Ovary (tissue), 9 donors: ENCODE results near the gene ZNF841. TPM values are rescaled to one million over a fixed set of nuclear protein-coding genes. Genes with fewer than 3 reads are reported as not detected.
A peak's percentile ranks its signal among the peaks of the same experiment; 100 is the strongest.

ENCODE experiments used
- DNase-seq, 5 donors: peaks; one replicate each; pipeline ENCODE4 v3.0.0-alpha.2; 2019 to 2020
- H3K27ac ChIP-seq, 2 donors: fragments of 200-600 bp; one replicate each; pipeline versions ENCODE4 v1.5.1 to v1.8.0; 2019 to 2022
- H3K27me3 ChIP-seq: fragments of 200-600 bp; one replicate; pipeline ENCODE4 v1.8.0; 2022
- H3K36me3 ChIP-seq: fragments of 200-600 bp; sonication (generic); one replicate; pipeline ENCODE4 v1.5.1; 2019
- H3K4me1 ChIP-seq: one replicate; pipeline ENCODE4 v1.8.1; 2013; ENCODE audit warnings: mild to moderate bottlenecking, moderate library complexity; ENCODE audit not compliant: insufficient read depth
- H3K4me3 ChIP-seq: fragments of 200-600 bp; sonication (generic); one replicate; pipeline ENCODE4 v1.5.1; 2017
- H3K9me3 ChIP-seq, 2 donors: fragments of 200-600 bp in 1 of 2; sonication (generic) in 1 of 2; one replicate each; pipeline versions ENCODE4 v1.5.1 to v1.8.1; 2013 to 2019; ENCODE audit warnings: mild to moderate bottlenecking in 1 of 2, moderate library complexity in 1 of 2
- CTCF ChIP-seq, 3 donors: fragments of 450-650 bp in 2 of 3; fragments of 200-600 bp in 1 of 3; IDR thresholded peaks; one replicate each; pipeline versions ENCODE4 v1.5.1 to v1.8.0; 2016 to 2022; ENCODE audit warnings: antibody characterized with exemption in 3 of 3, mild to moderate bottlenecking in 1 of 3
- EP300 ChIP-seq: sonication (generic); formaldehyde crosslinking; IDR thresholded peaks from one replicate; pipeline ENCODE4 v1.6.1; 2017; ENCODE audit warnings: antibody characterized with exemption
- POLR2A ChIP-seq: fragments of 450-650 bp; IDR thresholded peaks from one replicate; pipeline ENCODE4 v1.6.1; 2017; ENCODE audit warnings: antibody characterized with exemption, mild to moderate bottlenecking, moderate library complexity
- WGBS, 3 donors: extraction: QIAGEN DNeasy Blood & Tissue Kit in 1 of 3; methylation state at CpG; one replicate each; pipeline versions ENCODE4 v1.1.5 to v1.1.7; 2013 to 2017; 5-methylcytosine and 5-hydroxymethylcytosine counted together
- intact Hi-C, 4 donors: fragments of 100-400 bp; cut with DNase I; formaldehyde crosslinking; loops; one replicate each; pipeline versions ENCODE4 v1.11.0 to v1.15.1; 2022 to 2023
- polyA plus RNA-seq, 2 donors: library from polyadenylated mRNA; stranded (reverse); fragments of 200-250 nt in 1 of 2; fragments of 350-450 nt in 1 of 2; fragmentation: Illumina TruSeq in 1 of 2; extraction: RNeasy Lipid Tissue Mini Kit (QIAGEN cat#74804) in 1 of 2; gene quantifications; one replicate each; pipeline ENCODE4 v1.2.3, GENCODE V29; 2013 to 2014
- total RNA-seq, 7 donors: library from RNA; depleted of rRNA in 2 of 7; stranded (reverse); fragments of >200 nt in 2 of 7; fragmentation: NEBNext Ultra II Directional in 3 of 7; extraction: Animal tissue kit (Norgen Biotek cat#: 25700) in 3 of 7; gene quantifications; one replicate each; pipeline versions ENCODE4 v1.1.0 to v1.2.4, GENCODE V29; 2016 to 2023
- donor health status: DM: no; HTN: no; CAD: no; lungs with moderate emphysema.
- donor health status: DM: no; HTN: no; CAD: no.
- donor health status: Bipolar disorder and iron deficiency.
- donor health status: DM: yes; HTN: yes; CAD: no.
- donor health status: DM: no; HTN: no; CAD: no.
- donor health status: DM: yes; HTN: yes; CAD: no.

The ZNF841 gene
- total and polyA plus RNA-seq, 9 donors, result 13.2 to 33.9 (median 23.4) TPM

GRCh38 chr19:52139252-52140031 is 43.9 kb upstream of the ZNF841 start, which contains the start of gene ZNF616:
Gene ZNF616 (minus strand): TSS chr19:52139938. CDS start chr19:52130512, 9,426 bp downstream.
- 0% methylated on average over 49 of the region's 49 CpGs for WGBS, 3 donors
- peak; percentile 76 for TF ChIP-seq POLR2A
- no peak for TF ChIP-seq EP300
- TF ChIP-seq CTCF (IDR thresholded peaks at IDR 0.05), result peak; percentile 65 to 77 (median 75)

DNA sequence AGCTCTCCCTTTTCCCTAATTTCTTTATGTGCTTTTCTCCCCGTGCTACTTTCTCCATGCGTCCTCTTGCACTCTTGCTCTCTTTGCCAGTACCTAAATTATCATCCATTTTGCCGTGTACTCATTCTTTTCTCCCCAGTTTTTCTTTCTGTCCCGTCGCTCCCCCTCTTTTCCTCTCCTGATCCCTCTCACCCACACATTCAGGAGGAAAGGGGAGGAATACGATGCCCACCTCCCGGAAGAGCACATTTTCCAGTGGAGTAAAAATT is 43.4 kb upstream of the ZNF841 start:
- Histone ChIP-seq H3K36me3 (no peaks in the 10 kb centered on the region), H3K27ac (peak overlapping the region; percentile 58 to 85), H3K27me3 (no peaks in the 10 kb centered on the region), H3K4me1 (no peaks in the 10 kb centered on the region), H3K4me3 (peak overlapping the region; percentile 98), H3K9me3 (no peaks in the 10 kb centered on the region)
- DNase-seq, result no peak
- WGBS, 3 donors, result 0 to 1% (median 0%) methylated on average over 7 of the region's 7 CpGs
- intact Hi-C loops, result loop anchor here in 3 of 4 donors (2.0 to 10.0 kb wide), 3 partner anchors 32 to 100 kb away; partner anchors contain the start of gene ZNF836 (in 1 of the 3)
- no peak for TF ChIP-seq CTCF (IDR thresholded peaks at IDR 0.05)
- no peak for TF ChIP-seq EP300
- TF ChIP-seq POLR2A, result no peak

More at GRCh38 chr19:52139252-52140031, 43.9 kb upstream of the ZNF841 start, which contains the start of gene ZNF616:
- Histone ChIP-seq H3K4me1 (no peaks in the 10 kb centered on the region), H3K4me3 (peak within 1 kb of the TSS; percentile 98), H3K36me3 (no peaks in the 10 kb centered on the region), H3K27me3 (no peaks in the 10 kb centered on the region), H3K27ac (peak within 1 kb of the TSS; percentile 58 to 85), H3K9me3 (no peaks in the 10 kb centered on the region)
- intact Hi-C loops, result loop anchor here in 3 of 4 donors (2.0 to 10.0 kb wide), 3 partner anchors 31 to 99 kb away; partner anchors contain the start of gene ZNF836 (in 1 of the 3)
- DNase-seq, result peak; percentile 98 to 99 (median 98)

- Histone ChIP-seq H3K36me3 (no peaks in the 10 kb centered on the region), H3K9me3 (no peaks in the 10 kb centered on the region), H3K27me3 (no peaks in the 10 kb centered on the region), H3K27ac (peak overlapping the region; percentile 58 to 85), H3K4me3 (peak overlapping the region; percentile 98), H3K4me1 (no peaks in the 10 kb centered on the region)
- WGBS, 3 donors, result 2 to 4% (median 3%) methylated on average over 14 of the region's 14 CpGs
- TF ChIP-seq POLR2A (no peak), CTCF (IDR thresholded peaks at IDR 0.05) (no peak), EP300 (no peak)
- intact Hi-C loops, result loop anchor here in 3 of 4 donors (2.0 to 10.0 kb wide), 3 partner anchors 32 to 100 kb away; partner anchors contain the start of gene ZNF836 (in 1 of the 3)
- peak in 4 of 5 donors; percentile 18 to 51 (median 36) for DNase-seq
Observed at GRCh38 chr19:52138278-52138982, 42.9 kb upstream of the ZNF841 start.

- Histone ChIP-seq H3K9me3 (peaks cover 12 to 67% of the 10 kb centered on the region in 2 donors), H3K36me3 (peaks cover 17% of the 10 kb centered on the region), H3K4me1 (no peaks in the 10 kb centered on the region), H3K4me3 (no peak overlapping the region), H3K27ac (no peak overlapping the region), H3K27me3 (no peaks in the 10 kb centered on the region)
- intact Hi-C loops, result no loop called here
- TF ChIP-seq CTCF (IDR thresholded peaks at IDR 0.05), result no peak
- no peak for TF ChIP-seq POLR2A
- TF ChIP-seq EP300, result no peak
- 97 to 98% (median 98%) methylated on average over 3 of the region's 3 CpGs for WGBS, 3 donors
- no peak for DNase-seq
Observed at GRCh38 chr19:52120286-52120685, 24.7 kb upstream of the ZNF841 start.
